ENCODE results near the gene FGF12. TPM values are rescaled to one million over a fixed set of nuclear protein-coding genes. Genes with fewer than 3 reads are reported as not detected.

Gene FGF12
- total and polyA plus RNA-seq, 2 of the 13 experiments (the other 11 are each of a cell fraction or from before 2014, with no cell fraction given): 0.07 TPM; not detected in 1

- no peaks in the 10 kb centered on the region for H3K9me3 ChIP-seq (ENCODE audit: low read length)
- ATAC-seq: no peak
- 2% methylated on average over 3 of the region's 3 CpGs for WGBS (ENCODE audit: low lambda C conversion rate)
- ChIA-PET CTCF (ENCODE audit: low intra/inter-chr PET ratio, low total read pairs) (no interaction called here), POLR2A (no interaction called here)
- no peaks in the 10 kb centered on the region for H4K20me1 ChIP-seq (ENCODE audit: insufficient read depth, low read length)
- BruUV-seq (replicated peaks): no TSS peak
- intact Hi-C loops (cut with micrococcal nuclease; ENCODE audit: unreplicated experiment): no loop called here
- TF ChIP-seq ZBTB21 (CRISPR knock-in tag; IDR thresholded peaks at IDR 0.05) (no peak), ZNF772 (CRISPR knock-in tag; IDR thresholded peaks at IDR 0.05) (no peak), ZNF44 (CRISPR knock-in tag; IDR thresholded peaks at IDR 0.05) (no peak), ZNF747 (CRISPR knock-in tag; IDR thresholded peaks at IDR 0.05; ENCODE audit: borderline replicate concordance) (no peak), NR2F2 (IDR thresholded peaks at IDR 0.05; ENCODE audit: borderline replicate concordance, low read depth) (no peak), SPEN (CRISPR knock-in tag; IDR thresholded peaks at IDR 0.05; ENCODE audit: low read depth) (no peak), MED13 (CRISPR knock-in tag; IDR thresholded peaks at IDR 0.05) (no peak), KLF16 (CRISPR knock-in tag; IDR thresholded peaks at IDR 0.05) (no peak), ZNF597 (CRISPR knock-in tag; IDR thresholded peaks at IDR 0.05) (no peak), ZNF33A (CRISPR knock-in tag; IDR thresholded peaks at IDR 0.05; ENCODE audit: borderline replicate concordance) (no peak), ASH2L (IDR thresholded peaks at IDR 0.05; ENCODE audit: insufficient read length, low read depth, low read length) (no peak), ZNF281 (CRISPR knock-in tag; IDR thresholded peaks at IDR 0.05; ENCODE audit: borderline replicate concordance) (no peak)
- TF ChIP-seq, protein P1, sequence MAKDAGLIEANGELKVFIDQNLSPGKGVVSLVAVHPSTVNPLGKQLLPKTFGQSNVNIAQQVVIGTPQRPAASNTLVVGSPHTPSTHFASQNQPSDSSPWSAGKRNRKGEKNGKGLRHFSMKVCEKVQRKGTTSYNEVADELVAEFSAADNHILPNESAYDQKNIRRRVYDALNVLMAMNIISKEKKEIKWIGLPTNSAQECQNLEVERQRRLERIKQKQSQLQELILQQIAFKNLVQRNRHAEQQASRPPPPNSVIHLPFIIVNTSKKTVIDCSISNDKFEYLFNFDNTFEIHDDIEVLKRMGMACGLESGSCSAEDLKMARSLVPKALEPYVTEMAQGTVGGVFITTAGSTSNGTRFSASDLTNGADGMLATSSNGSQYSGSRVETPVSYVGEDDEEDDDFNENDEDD (CRISPR knock-in tag; IDR thresholded peaks at IDR 0.05; ENCODE audit: borderline replicate concordance): no peak
- TF ChIP-seq, protein P2, sequence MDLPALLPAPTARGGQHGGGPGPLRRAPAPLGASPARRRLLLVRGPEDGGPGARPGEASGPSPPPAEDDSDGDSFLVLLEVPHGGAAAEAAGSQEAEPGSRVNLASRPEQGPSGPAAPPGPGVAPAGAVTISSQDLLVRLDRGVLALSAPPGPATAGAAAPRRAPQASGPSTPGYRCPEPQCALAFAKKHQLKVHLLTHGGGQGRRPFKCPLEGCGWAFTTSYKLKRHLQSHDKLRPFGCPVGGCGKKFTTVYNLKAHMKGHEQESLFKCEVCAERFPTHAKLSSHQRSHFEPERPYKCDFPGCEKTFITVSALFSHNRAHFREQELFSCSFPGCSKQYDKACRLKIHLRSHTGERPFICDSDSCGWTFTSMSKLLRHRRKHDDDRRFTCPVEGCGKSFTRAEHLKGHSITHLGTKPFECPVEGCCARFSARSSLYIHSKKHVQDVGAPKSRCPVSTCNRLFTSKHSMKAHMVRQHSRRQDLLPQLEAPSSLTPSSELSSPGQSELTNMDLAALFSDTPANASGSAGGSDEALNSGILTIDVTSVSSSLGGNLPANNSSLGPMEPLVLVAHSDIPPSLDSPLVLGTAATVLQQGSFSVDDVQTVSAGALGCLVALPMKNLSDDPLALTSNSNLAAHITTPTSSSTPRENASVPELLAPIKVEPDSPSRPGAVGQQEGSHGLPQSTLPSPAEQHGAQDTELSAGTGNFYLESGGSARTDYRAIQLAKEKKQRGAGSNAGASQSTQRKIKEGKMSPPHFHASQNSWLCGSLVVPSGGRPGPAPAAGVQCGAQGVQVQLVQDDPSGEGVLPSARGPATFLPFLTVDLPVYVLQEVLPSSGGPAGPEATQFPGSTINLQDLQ (CRISPR knock-in tag; IDR thresholded peaks at IDR 0.05): no peak
- TF ChIP-seq, protein P3, sequence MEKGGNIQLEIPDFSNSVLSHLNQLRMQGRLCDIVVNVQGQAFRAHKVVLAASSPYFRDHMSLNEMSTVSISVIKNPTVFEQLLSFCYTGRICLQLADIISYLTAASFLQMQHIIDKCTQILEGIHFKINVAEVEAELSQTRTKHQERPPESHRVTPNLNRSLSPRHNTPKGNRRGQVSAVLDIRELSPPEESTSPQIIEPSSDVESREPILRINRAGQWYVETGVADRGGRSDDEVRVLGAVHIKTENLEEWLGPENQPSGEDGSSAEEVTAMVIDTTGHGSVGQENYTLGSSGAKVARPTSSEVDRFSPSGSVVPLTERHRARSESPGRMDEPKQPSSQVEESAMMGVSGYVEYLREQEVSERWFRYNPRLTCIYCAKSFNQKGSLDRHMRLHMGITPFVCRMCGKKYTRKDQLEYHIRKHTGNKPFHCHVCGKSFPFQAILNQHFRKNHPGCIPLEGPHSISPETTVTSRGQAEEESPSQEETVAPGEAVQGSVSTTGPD (CRISPR knock-in tag; IDR thresholded peaks at IDR 0.05): no peak
- no peaks in the 10 kb centered on the region for H3K36me3 ChIP-seq (replicated peaks in 1 of 2; ENCODE audit: control insufficient read depth in 1 of 2, insufficient read depth in 2 of 2, low read length in 2 of 2)
- no peak for DNase-seq (ENCODE audit: low spot score)
- in situ Hi-C loops (cut with HindIII; ENCODE audit: extremely low pct_ligation_motif_present, low pct_unique_long_range_greater_than_20kb): no loop called here
- no peak overlapping the region for H3K9ac ChIP-seq (ENCODE audit: insufficient read depth, low read depth, low read length)
- no peaks in the 10 kb centered on the region for H3K4me1 ChIP-seq (ENCODE audit: insufficient read depth, low read length)
- H3K4me3 ChIP-seq (replicated peaks in 1 of 3; ENCODE audit: insufficient read depth in 1 of 3, low read depth in 2 of 3, low read length in 3 of 3): no peak overlapping the region
- H2AFZ ChIP-seq (ENCODE audit: low read length): no peak overlapping the region
- FAIRE-seq: no peak
- no peaks in the 10 kb centered on the region for H3K27me3 ChIP-seq (ENCODE audit: control insufficient read depth in 1 of 2, insufficient read depth in 2 of 2, low read length in 2 of 2)
- no peak overlapping the region for H3K27ac ChIP-seq (ENCODE audit: extremely low read length, insufficient read depth, low read length)
- H3K79me2 ChIP-seq (ENCODE audit: insufficient read depth, low read length): no peaks in the 10 kb centered on the region
- H3K4me2 ChIP-seq (ENCODE audit: low read depth, low read length): no peak overlapping the region
Measured at GRCh38 chr3:192259661-192260060, 467.7 kb downstream of the FGF12 start.

All from HepG2 (cell line).